Trophoblast cell (in vitro differentiated cells and primary cell): ENCODE results near the gene HDAC7.

Source experiments
- DNase-seq, 2 donors: peaks; one replicate each; pipeline ENCODE4 v3.0.0-alpha.2; 2016
- H2AFZ ChIP-seq: 2 replicates; pipeline ENCODE4 v1.6.1; 2013; ENCODE audit warnings: low read length, moderate library complexity, mild to moderate bottlenecking; ENCODE audit not compliant: insufficient read depth, poor library complexity
- H2AK5ac ChIP-seq: 2 replicates; pipeline ENCODE4 v1.6.1; 2013; ENCODE audit warnings: mild to moderate bottlenecking, low read length
- H2BK120ac ChIP-seq: 2 replicates; pipeline ENCODE4 v1.6.1; 2013; ENCODE audit warnings: low read length, mild to moderate bottlenecking, moderate library complexity; ENCODE audit not compliant: insufficient read depth, poor library complexity
- H2BK12ac ChIP-seq: 2 replicates; pipeline ENCODE4 v1.6.1; 2013; ENCODE audit warnings: mild to moderate bottlenecking, low read length, moderate library complexity
- H2BK5ac ChIP-seq: 2 replicates; pipeline ENCODE4 v1.6.1; 2013; ENCODE audit warnings: low read length, low read depth, moderate library complexity, mild to moderate bottlenecking; ENCODE audit not compliant: poor library complexity
- H3K14ac ChIP-seq: 2 replicates; pipeline ENCODE4 v1.6.1; 2013; ENCODE audit warnings: mild to moderate bottlenecking, low read length
- H3K18ac ChIP-seq: 2 replicates; pipeline ENCODE4 v1.6.1; 2013; ENCODE audit warnings: mild to moderate bottlenecking, low read length
- H3K23ac ChIP-seq: 2 replicates; pipeline ENCODE4 v1.6.1; 2013; ENCODE audit warnings: low read length
- H3K27ac ChIP-seq: 2 replicates; pipeline ENCODE4 v1.5.1; 2013; ENCODE audit warnings: low read depth, mild to moderate bottlenecking, inconsistent platforms, low read length, moderate library complexity
- H3K27me3 ChIP-seq: 2 replicates; pipeline ENCODE4 v1.6.1; 2013; ENCODE audit warnings: inconsistent platforms, mild to moderate bottlenecking, low read length, moderate library complexity; ENCODE audit not compliant: insufficient read depth
- H3K36me3 ChIP-seq, 2 experiments: 1 replicate in 1 of 2; 2 replicates in 1 of 2; pipeline ENCODE4 v1.6.1; 2013; ENCODE audit warnings: low read length in 2 of 2, mild to moderate bottlenecking in 2 of 2, moderate library complexity in 1 of 2; ENCODE audit not compliant: insufficient read depth in 2 of 2, control insufficient read depth in 1 of 2
- H3K4ac ChIP-seq: 2 replicates; pipeline ENCODE4 v1.6.1; 2013; ENCODE audit warnings: low read depth, mild to moderate bottlenecking, low read length, moderate library complexity
- H3K4me1 ChIP-seq, 2 experiments: 1 replicate in 1 of 2; 2 replicates in 1 of 2; pipeline ENCODE4 v1.6.1; 2013; ENCODE audit warnings: low read length in 2 of 2, mild to moderate bottlenecking in 2 of 2, moderate library complexity in 1 of 2; ENCODE audit not compliant: insufficient read depth in 2 of 2, control insufficient read depth in 1 of 2
- H3K4me2 ChIP-seq: 2 replicates; pipeline ENCODE4 v1.6.1; 2013; ENCODE audit warnings: inconsistent platforms, mild to moderate bottlenecking, low read length, moderate library complexity
- H3K4me3 ChIP-seq: 2 replicates; pipeline ENCODE4 v1.5.1; 2013; ENCODE audit warnings: mild to moderate bottlenecking, low read depth, low read length, inconsistent platforms
- H3K79me1 ChIP-seq: one replicate; pipeline ENCODE4 v1.6.1; 2013; ENCODE audit warnings: low read length
- H3K79me2 ChIP-seq: 2 replicates; pipeline ENCODE4 v1.6.1; 2013; ENCODE audit warnings: low read length, mild to moderate bottlenecking; ENCODE audit not compliant: control insufficient read depth, insufficient read depth, poor library complexity
- H3K9ac ChIP-seq: 2 replicates; pipeline ENCODE4 v1.6.1; 2013; ENCODE audit warnings: mild to moderate bottlenecking, low read length
- H3K9me3 ChIP-seq: 2 replicates; pipeline ENCODE4 v1.6.1; 2013; ENCODE audit warnings: low read depth, mild to moderate bottlenecking, control low read depth, inconsistent platforms, low read length; ENCODE audit not compliant: insufficient read depth
- H4K12ac ChIP-seq: 2 replicates; pipeline ENCODE4 v1.6.1; 2013; ENCODE audit warnings: low read depth, mild to moderate bottlenecking, low read length, moderate library complexity
- H4K8ac ChIP-seq: 2 replicates; pipeline ENCODE4 v1.6.1; 2013; ENCODE audit warnings: low read depth, mild to moderate bottlenecking, low read length, moderate library complexity
- H4K91ac ChIP-seq: one replicate; pipeline ENCODE4 v1.6.1; 2013; ENCODE audit warnings: low read depth, mild to moderate bottlenecking, low read length, moderate library complexity
- WGBS: extraction: QIAGEN DNeasy Blood & Tissue Kit; methylation state at CpG from one replicate; pipeline ENCODE4 v1.1.7; 2013; ENCODE audit warnings: missing lambda C conversion rate; ENCODE audit not compliant: insufficient read length, insufficient coverage; ENCODE audit errors: extremely low coverage; 5-methylcytosine and 5-hydroxymethylcytosine counted together

The HDAC7 gene

GRCh38 chr12:47773062-47773857 is 46.4 kb downstream of the HDAC7 start, which contains the start of gene SLC48A1:
Gene SLC48A1 (plus strand): TSS chr12:47773238. CDS start chr12:47773305, 67 bp downstream.
- H3K36me3 ChIP-seq: no peaks in the 10 kb centered on the region
- H3K23ac ChIP-seq: peak within 1 kb of the TSS; percentile 41
- no peak within 1 kb of the TSS for H2BK12ac ChIP-seq
- H3K4me3 ChIP-seq: peak within 1 kb of the TSS; percentile 89
- peak within 1 kb of the TSS; percentile 56 for H2BK120ac ChIP-seq
- H3K4ac ChIP-seq: no peak within 1 kb of the TSS
- peak within 1 kb of the TSS; percentile 56 for H3K18ac ChIP-seq
- no peak within 1 kb of the TSS for H3K27ac ChIP-seq
- H3K79me1 ChIP-seq: peaks cover 17% of the 10 kb centered on the region
- peaks cover 16 to 35% of the 10 kb centered on the region in 2 experiments for H3K4me1 ChIP-seq
- H3K9ac ChIP-seq: peak within 1 kb of the TSS; percentile 70
- H3K14ac ChIP-seq: peak within 1 kb of the TSS; percentile 46
- H2AK5ac ChIP-seq: no peak within 1 kb of the TSS
- peak within 1 kb of the TSS; percentile 91 for H2AFZ ChIP-seq
- peak within 1 kb of the TSS; percentile 76 for H4K12ac ChIP-seq
- no CpG with 5 or more reads among the region's 106 CpGs for WGBS
- no peak within 1 kb of the TSS for H2BK5ac ChIP-seq
- peak within 1 kb of the TSS; percentile 70 for H4K8ac ChIP-seq
- H4K91ac ChIP-seq: peak within 1 kb of the TSS; percentile 51
- peak within 1 kb of the TSS; percentile 96 for H3K4me2 ChIP-seq
- H3K27me3 ChIP-seq: peaks cover 8% of the 10 kb centered on the region
- H3K79me2 ChIP-seq: no peaks in the 10 kb centered on the region
- peak; percentile 64 to 82 for DNase-seq
- no peaks in the 10 kb centered on the region for H3K9me3 ChIP-seq

DNA sequence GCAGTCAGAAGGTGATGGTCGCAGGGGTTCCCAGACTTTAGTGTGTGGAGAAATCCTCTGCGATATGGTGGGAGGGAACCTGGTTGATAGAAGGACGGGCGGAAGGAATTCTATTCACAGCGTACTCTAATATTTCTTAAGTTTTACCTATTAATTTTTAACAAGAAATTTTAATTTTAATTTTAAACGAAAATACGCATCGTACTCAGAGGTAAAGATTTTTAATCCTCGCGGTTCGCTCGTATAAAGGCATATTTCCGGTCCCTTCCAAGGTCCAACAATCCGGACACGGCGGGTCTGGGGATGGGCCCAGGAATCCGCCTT is 47.0 kb downstream of the HDAC7 start:
- Histone ChIP-seq H4K8ac (peak overlapping the region; percentile 67), H3K18ac (no peak overlapping the region), H3K14ac (no peak overlapping the region), H3K36me3 (no peaks in the 10 kb centered on the region), H3K4me3 (no peak overlapping the region), H3K4ac (no peak overlapping the region), H3K9ac (peak overlapping the region; percentile 70), H2BK12ac (no peak overlapping the region), H3K79me2 (no peaks in the 10 kb centered on the region), H2BK5ac (no peak overlapping the region), H3K4me2 (peak overlapping the region; percentile 96), H3K9me3 (no peaks in the 10 kb centered on the region), H3K79me1 (peaks cover 19% of the 10 kb centered on the region), H3K27me3 (peaks cover 8% of the 10 kb centered on the region), H2BK120ac (no peak overlapping the region), H3K27ac (no peak overlapping the region), H3K23ac (no peak overlapping the region), H3K4me1 (peaks cover 17 to 32% of the 10 kb centered on the region in 2 experiments), H4K12ac (no peak overlapping the region), H2AK5ac (no peak overlapping the region), H2AFZ (no peak overlapping the region), H4K91ac (no peak overlapping the region)
- DNase-seq: no peak
- WGBS: no CpG with 5 or more reads among the region's 17 CpGs

GRCh38 chr12:47772094-47772660 is 47.5 kb downstream of the HDAC7 start:
- no peak overlapping the region for H3K23ac ChIP-seq
- H3K4ac ChIP-seq: no peak overlapping the region
- H4K91ac ChIP-seq: no peak overlapping the region
- no peak overlapping the region for H3K14ac ChIP-seq
- H3K79me2 ChIP-seq: no peaks in the 10 kb centered on the region
- no peak overlapping the region for H2BK5ac ChIP-seq
- no peaks in the 10 kb centered on the region for H3K9me3 ChIP-seq
- peaks cover 18% of the 10 kb centered on the region for H3K79me1 ChIP-seq
- H3K18ac ChIP-seq: no peak overlapping the region
- H3K27me3 ChIP-seq: peaks cover 8% of the 10 kb centered on the region
- no peak overlapping the region for H3K27ac ChIP-seq
- H3K4me3 ChIP-seq: no peak overlapping the region
- H2AK5ac ChIP-seq: no peak overlapping the region
- DNase-seq: no peak
- no peak overlapping the region for H3K4me2 ChIP-seq
- H2BK12ac ChIP-seq: no peak overlapping the region
- H2AFZ ChIP-seq: no peak overlapping the region
- peaks cover 16 to 28% of the 10 kb centered on the region in 2 experiments for H3K4me1 ChIP-seq
- no peak overlapping the region for H4K8ac ChIP-seq
- H4K12ac ChIP-seq: no peak overlapping the region
- WGBS: no CpG with 5 or more reads among the region's 13 CpGs
- no peaks in the 10 kb centered on the region for H3K36me3 ChIP-seq
- no peak overlapping the region for H2BK120ac ChIP-seq
- no peak overlapping the region for H3K9ac ChIP-seq

- Histone ChIP-seq H3K79me2 (no peaks in the 10 kb centered on the region), H3K36me3 (no peaks in the 10 kb centered on the region), H3K4me1 (peaks cover 16 to 24% of the 10 kb centered on the region in 2 experiments), H2BK12ac (no peak overlapping the region), H3K18ac (no peak overlapping the region), H3K4me3 (no peak overlapping the region), H3K79me1 (peaks cover 16% of the 10 kb centered on the region), H3K9me3 (no peaks in the 10 kb centered on the region), H3K9ac (no peak overlapping the region), H3K27me3 (peaks cover 8% of the 10 kb centered on the region), H3K4ac (no peak overlapping the region), H2AK5ac (no peak overlapping the region), H3K23ac (no peak overlapping the region), H2AFZ (no peak overlapping the region), H3K4me2 (no peak overlapping the region), H2BK5ac (no peak overlapping the region), H4K91ac (no peak overlapping the region), H2BK120ac (no peak overlapping the region), H4K8ac (no peak overlapping the region), H4K12ac (no peak overlapping the region), H3K27ac (no peak overlapping the region), H3K14ac (no peak overlapping the region)
- DNase-seq: no peak
- WGBS: no CpG with 5 or more reads among the region's 6 CpGs
Measured at GRCh38 chr12:47771304-47771703, 48.4 kb downstream of the HDAC7 start.
